Measurements from ENCODE around the gene PTOV1. TPM values are rescaled to one million over a fixed set of nuclear protein-coding genes. Genes with fewer than 3 reads are reported as not detected.
A peak's percentile ranks its signal among the peaks of the same experiment; 100 is the strongest.

The PTOV1 gene
- total RNA-seq, 1 donor from 2014 or later = 20.5 TPM

DNA sequence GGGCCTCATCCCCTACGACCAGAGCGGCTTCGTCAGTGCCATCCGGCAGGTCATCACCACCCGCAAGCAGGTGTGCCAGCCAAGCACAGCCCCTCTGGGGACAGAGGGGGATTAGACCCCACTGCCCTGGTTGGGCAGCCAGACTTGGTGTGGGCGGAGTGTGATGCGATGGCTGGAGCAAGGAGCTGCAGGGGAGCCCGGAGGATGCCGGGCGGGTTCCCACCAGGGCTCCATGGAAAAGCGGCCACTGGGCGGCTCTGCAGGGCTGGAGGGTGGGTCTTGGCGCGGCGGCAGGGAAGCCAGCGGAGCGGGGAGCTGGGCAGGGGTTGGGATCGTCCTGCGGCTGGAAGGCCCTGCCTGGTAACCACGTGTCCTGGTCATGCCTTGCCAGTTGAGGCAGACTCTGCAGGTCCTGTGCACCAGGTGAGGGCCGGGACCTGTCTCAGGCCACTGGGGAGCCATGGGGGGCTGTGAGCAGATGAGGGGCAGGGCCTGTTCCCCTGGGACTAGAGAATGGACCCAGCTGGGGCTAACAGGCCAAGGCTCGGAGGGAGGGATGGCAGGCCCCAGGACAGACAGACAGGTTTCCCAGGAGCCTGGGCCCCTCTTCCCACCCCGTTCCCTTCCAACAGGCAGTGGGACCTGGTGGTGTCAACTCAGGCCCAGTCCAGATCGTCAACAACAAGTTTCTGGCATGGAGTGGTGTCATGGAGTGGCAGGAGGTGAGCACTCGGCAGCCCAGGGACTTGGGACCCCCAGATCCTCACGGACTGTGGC lies 6.3 kb downstream of the PTOV1 start:
- no peak for FAIRE-seq
- DNase-seq (ENCODE audit: low read depth) = no peak
- H3K4me3 ChIP-seq (ENCODE audit: low read depth, low read length) = no peak overlapping the region
- H3K27me3 ChIP-seq (ENCODE audit: control insufficient read depth, insufficient read depth, low read length) = no peaks in the 10 kb centered on the region
- peaks cover 21% of the 10 kb centered on the region for H3K36me3 ChIP-seq (ENCODE audit: control insufficient read depth, insufficient read depth, low read length)
- TF ChIP-seq CTCF (IDR thresholded peaks at IDR 0.05; ENCODE audit: insufficient read depth, low read length, severe bottlenecking) = no peak

- no peak for TF ChIP-seq CTCF (IDR thresholded peaks at IDR 0.05; ENCODE audit: insufficient read depth, low read length, severe bottlenecking)
- FAIRE-seq (peak; percentile 23), DNase-seq (ENCODE audit: low read depth) (no peak)
- H3K27me3 ChIP-seq (ENCODE audit: control insufficient read depth, insufficient read depth, low read length) = no peaks in the 10 kb centered on the region
- H3K36me3 ChIP-seq (ENCODE audit: control insufficient read depth, insufficient read depth, low read length) = peaks cover 23% of the 10 kb centered on the region
- H3K4me3 ChIP-seq (ENCODE audit: low read depth, low read length) = no peak overlapping the region
These were observed 6.8 kb downstream of the PTOV1 start for GRCh38 chr19:49857838-49858087.

DNA sequence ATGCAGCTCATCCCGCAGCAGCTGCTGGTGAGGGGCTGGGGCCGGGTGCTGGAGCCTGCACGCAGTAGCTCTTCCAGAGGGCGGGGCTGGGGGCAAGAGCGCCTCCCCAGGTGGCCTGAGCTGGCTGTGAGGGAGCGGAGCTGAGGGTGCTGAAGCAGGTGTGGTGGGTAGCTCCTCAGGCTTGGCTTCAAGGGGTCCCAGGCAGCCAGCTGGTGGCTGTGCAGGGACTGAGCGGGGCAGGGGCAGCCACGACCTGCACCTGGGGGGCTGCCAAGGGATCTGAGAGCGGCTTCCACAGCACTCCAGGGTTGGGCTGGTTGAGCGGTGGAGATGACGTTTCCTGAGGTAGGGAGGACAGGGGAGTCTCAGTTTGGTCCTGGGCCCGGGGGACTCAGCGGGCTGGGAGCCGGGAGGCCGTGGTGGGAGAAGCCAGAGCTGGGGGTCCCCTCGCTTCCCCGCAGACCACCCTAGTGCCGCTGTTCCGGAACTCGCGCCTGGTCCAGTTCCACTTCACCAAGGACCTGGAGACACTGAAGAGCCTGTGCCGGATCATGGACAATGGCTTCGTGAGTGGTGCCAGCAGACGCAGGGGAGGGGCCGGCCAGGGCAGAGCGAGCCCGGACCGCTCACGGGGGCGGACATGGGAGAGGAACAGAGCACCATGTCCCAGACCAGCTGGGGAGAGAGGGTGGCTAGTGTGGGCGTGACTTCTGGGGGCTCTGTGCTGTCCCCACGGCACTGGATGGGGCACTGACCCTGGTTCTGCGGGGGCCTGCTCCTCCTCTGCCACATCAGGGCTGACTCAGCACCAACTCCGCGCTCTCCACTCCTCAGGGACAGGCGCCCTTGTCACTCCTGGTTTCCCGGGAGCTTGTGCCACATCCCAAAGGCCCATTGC lies 7.4 kb downstream of the PTOV1 start:
- DNase-seq (ENCODE audit: low read depth) (no peak), FAIRE-seq (no peak)
- Histone ChIP-seq H3K36me3 (ENCODE audit: control insufficient read depth, insufficient read depth, low read length) (peaks cover 24% of the 10 kb centered on the region), H3K27me3 (ENCODE audit: control insufficient read depth, insufficient read depth, low read length) (no peaks in the 10 kb centered on the region), H3K4me3 (ENCODE audit: low read depth, low read length) (no peak overlapping the region)
- no peak for TF ChIP-seq CTCF (IDR thresholded peaks at IDR 0.05; ENCODE audit: insufficient read depth, low read length, severe bottlenecking)

- H3K4me3 ChIP-seq (ENCODE audit: low read depth, low read length) = no peak overlapping the region
- DNase-seq (ENCODE audit: low read depth) (no peak), FAIRE-seq (no peak)
- TF ChIP-seq CTCF (IDR thresholded peaks at IDR 0.05; ENCODE audit: insufficient read depth, low read length, severe bottlenecking) = no peak
- no peaks in the 10 kb centered on the region for H3K27me3 ChIP-seq (ENCODE audit: control insufficient read depth, insufficient read depth, low read length)
- peaks cover 31% of the 10 kb centered on the region for H3K36me3 ChIP-seq (ENCODE audit: control insufficient read depth, insufficient read depth, low read length)
These were observed 8.8 kb downstream of the PTOV1 start for GRCh38 chr19:49859682-49860335.

GRCh38 chr19:49860336-49861102 lies 9.6 kb downstream of the PTOV1 start:
- no peak for TF ChIP-seq CTCF (IDR thresholded peaks at IDR 0.05; ENCODE audit: insufficient read depth, low read length, severe bottlenecking)
- no peaks in the 10 kb centered on the region for H3K27me3 ChIP-seq (ENCODE audit: control insufficient read depth, insufficient read depth, low read length)
- no peak for FAIRE-seq
- H3K36me3 ChIP-seq (ENCODE audit: control insufficient read depth, insufficient read depth, low read length) = peaks cover 30% of the 10 kb centered on the region
- DNase-seq (ENCODE audit: low read depth) = no peak
- no peak overlapping the region for H3K4me3 ChIP-seq (ENCODE audit: low read depth, low read length)

Measured in bronchial epithelial cell (primary cell).